GM10266 (cell line): ENCODE measurements around the gene MYO1D.

ENCODE experiments used
- DNase-seq: peaks from one replicate; pipeline ENCODE4 v3.0.0; 2012; ENCODE audit errors: extremely low spot score
- CTCF ChIP-seq: IDR thresholded peaks from 2 replicates; pipeline ENCODE4 v1.5.1; 2012; ENCODE audit warnings: mild to moderate bottlenecking, low read depth; ENCODE audit not compliant: control insufficient read depth, insufficient read depth; ENCODE audit errors: missing control alignments

The MYO1D gene

GRCh38 chr17:32523017-32523680 lies 353.8 kb downstream of the MYO1D start:
- no peak for TF ChIP-seq CTCF
- peak; percentile 80 for DNase-seq

GRCh38 chr17:32520737-32521404 lies 356.1 kb downstream of the MYO1D start:
- TF ChIP-seq CTCF: no peak
- DNase-seq: no peak

DNA sequence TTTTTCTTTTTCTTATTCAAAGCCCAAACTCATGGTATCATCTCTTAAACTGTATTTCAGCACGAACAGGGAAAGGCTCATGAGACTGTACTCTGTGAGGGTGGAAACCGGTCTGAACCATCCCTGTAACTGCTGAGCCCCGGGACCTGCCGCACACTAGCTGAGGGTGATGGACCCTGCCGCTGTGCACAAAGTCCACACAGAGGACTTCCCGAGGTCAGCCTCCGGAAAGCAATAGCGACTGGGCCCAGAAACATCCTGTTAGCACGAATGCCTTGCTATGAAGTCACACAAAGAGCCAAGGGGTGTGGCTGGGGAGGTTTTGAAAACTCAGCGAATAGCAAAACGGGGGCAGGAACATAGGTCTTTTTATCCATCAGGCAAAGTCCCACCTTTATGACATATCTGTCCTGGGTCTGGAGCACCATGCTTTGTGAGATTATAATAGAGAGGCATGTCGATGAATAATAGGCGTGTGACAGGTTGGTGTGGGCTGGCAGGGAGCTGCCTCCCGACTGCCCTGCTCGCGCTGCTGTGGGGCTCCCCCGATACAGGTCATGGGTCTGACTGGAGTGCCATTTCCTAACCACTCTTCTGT lies 356.7 kb downstream of the MYO1D start:
- DNase-seq: peak; percentile 60
- no peak for TF ChIP-seq CTCF

GRCh38 chr17:32519228-32520103 lies 357.5 kb downstream of the MYO1D start:
- TF ChIP-seq CTCF: no peak
- peak; percentile 67 for DNase-seq

DNA sequence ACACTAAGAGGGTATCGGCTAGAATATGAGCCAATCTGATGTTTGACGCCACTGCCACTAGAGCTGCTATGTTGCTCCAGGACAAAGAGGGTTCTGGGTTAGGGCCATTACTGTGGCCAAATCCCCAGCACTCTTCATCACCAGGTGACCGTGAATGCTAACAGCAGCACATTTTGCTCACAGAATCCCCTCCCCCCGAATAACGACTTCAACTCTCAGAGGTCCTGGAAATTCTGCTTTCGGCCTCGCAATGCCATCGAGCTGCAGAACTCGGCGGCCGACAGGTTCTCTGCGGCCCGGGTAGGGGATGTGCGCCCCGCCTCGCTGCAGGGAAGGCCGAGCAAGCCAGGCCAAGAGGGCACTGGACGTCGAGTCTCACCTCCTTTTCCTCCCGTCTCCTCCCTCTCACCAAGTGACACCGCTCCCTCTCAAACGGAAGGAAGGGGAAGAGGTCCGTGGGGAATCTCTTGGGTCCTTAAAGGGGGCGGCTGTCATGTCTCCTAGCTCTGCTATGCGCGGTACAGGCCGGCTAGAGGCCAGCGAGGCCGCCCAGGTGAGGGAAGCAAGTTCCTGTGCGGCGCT lies 358.2 kb downstream of the MYO1D start:
- no peak for DNase-seq
- TF ChIP-seq CTCF: no peak

GRCh38 chr17:32517982-32518381 lies 358.9 kb downstream of the MYO1D start:
- no peak for TF ChIP-seq CTCF
- DNase-seq: no peak
